WTC11 (cell line): ENCODE results near the gene PROB1.
"Not testable (repeated sequence)": the region's sequence is repeated elsewhere in the genome, so short reads cannot be mapped to it uniquely, and the experiment has no call there.

Source experiments
- ESRRA ChIP-seq: sonication (generic); formaldehyde crosslinking; IDR thresholded peaks from 2 replicates; pipeline ENCODE4 v1.8.1; 2022; ENCODE audit warnings: mild to moderate bottlenecking, missing genetic modification reagents, borderline replicate concordance
- IRF2 ChIP-seq: sonication (generic); formaldehyde crosslinking; IDR thresholded peaks from 2 replicates; pipeline ENCODE4 v1.8.0; 2022; ENCODE audit warnings: low read depth, missing genetic modification reagents, borderline replicate concordance
- MLX ChIP-seq: sonication (generic); formaldehyde crosslinking; IDR thresholded peaks from 2 replicates; pipeline ENCODE4 v1.8.1; 2023; ENCODE audit warnings: mild to moderate bottlenecking, missing genetic modification reagents, moderate library complexity
- ZNF263 ChIP-seq: sonication (generic); formaldehyde crosslinking; IDR thresholded peaks from 2 replicates; pipeline ENCODE4 v1.8.1; 2022; ENCODE audit warnings: low read depth, mild to moderate bottlenecking, moderate library complexity, missing genetic modification reagents
- TF ChIP-seq, protein P1 (sequence below): fragments of 200-600 bp; IDR thresholded peaks from 2 replicates; pipeline ENCODE4 v1.8.0; 2022; ENCODE audit warnings: antibody characterized with exemption
- TF ChIP-seq, protein P2 (sequence below): sonication (generic); formaldehyde crosslinking; IDR thresholded peaks from 2 replicates; pipeline ENCODE4 v1.8.1; 2022; ENCODE audit warnings: missing genetic modification reagents, borderline replicate concordance
- TF ChIP-seq, protein P3 (sequence below): sonication (generic); formaldehyde crosslinking; IDR thresholded peaks from 2 replicates; pipeline ENCODE4 v1.8.0; 2022; ENCODE audit warnings: mild to moderate bottlenecking, missing genetic modification reagents

- not testable (repeated sequence) for TF ChIP-seq MLX (CRISPR knock-in tag); ESRRA (CRISPR knock-in tag); ZNF263 (CRISPR knock-in tag); IRF2
- TF ChIP-seq, protein P1, sequence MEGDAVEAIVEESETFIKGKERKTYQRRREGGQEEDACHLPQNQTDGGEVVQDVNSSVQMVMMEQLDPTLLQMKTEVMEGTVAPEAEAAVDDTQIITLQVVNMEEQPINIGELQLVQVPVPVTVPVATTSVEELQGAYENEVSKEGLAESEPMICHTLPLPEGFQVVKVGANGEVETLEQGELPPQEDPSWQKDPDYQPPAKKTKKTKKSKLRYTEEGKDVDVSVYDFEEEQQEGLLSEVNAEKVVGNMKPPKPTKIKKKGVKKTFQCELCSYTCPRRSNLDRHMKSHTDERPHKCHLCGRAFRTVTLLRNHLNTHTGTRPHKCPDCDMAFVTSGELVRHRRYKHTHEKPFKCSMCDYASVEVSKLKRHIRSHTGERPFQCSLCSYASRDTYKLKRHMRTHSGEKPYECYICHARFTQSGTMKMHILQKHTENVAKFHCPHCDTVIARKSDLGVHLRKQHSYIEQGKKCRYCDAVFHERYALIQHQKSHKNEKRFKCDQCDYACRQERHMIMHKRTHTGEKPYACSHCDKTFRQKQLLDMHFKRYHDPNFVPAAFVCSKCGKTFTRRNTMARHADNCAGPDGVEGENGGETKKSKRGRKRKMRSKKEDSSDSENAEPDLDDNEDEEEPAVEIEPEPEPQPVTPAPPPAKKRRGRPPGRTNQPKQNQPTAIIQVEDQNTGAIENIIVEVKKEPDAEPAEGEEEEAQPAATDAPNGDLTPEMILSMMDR, result not testable (repeated sequence)
- TF ChIP-seq, protein P2, sequence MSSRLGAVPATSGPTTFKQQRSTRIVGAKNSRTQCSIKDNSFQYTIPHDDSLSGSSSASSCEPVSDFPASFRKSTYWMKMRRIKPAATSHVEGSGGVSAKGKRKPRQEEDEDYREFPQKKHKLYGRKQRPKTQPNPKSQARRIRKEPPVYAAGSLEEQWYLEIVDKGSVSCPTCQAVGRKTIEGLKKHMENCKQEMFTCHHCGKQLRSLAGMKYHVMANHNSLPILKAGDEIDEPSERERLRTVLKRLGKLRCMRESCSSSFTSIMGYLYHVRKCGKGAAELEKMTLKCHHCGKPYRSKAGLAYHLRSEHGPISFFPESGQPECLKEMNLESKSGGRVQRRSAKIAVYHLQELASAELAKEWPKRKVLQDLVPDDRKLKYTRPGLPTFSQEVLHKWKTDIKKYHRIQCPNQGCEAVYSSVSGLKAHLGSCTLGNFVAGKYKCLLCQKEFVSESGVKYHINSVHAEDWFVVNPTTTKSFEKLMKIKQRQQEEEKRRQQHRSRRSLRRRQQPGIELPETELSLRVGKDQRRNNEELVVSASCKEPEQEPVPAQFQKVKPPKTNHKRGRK (CRISPR knock-in tag), result not testable (repeated sequence)
- TF ChIP-seq, protein P3, sequence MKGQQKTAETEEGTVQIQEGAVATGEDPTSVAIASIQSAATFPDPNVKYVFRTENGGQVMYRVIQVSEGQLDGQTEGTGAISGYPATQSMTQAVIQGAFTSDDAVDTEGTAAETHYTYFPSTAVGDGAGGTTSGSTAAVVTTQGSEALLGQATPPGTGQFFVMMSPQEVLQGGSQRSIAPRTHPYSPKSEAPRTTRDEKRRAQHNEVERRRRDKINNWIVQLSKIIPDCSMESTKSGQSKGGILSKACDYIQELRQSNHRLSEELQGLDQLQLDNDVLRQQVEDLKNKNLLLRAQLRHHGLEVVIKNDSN, result not testable (repeated sequence)
These were observed 47.0 kb downstream of the PROB1 start for GRCh38 chr5:139347863-139348262.
